IPS DF 6.9 (cell line): ENCODE data around the gene RPUSD1.

Source experiments
- DNase-seq: peaks from one replicate; pipeline ENCODE4 v3.0.0-alpha.2; 2013; ENCODE audit warnings: low read depth, low spot score
- H3K27ac ChIP-seq: one replicate; pipeline ENCODE4 v1.5.1; 2013; ENCODE audit warnings: low read length, control low read depth
- H3K27me3 ChIP-seq: 2 replicates; pipeline ENCODE4 v1.6.1; 2013; ENCODE audit warnings: mild to moderate bottlenecking, low read length; ENCODE audit not compliant: control insufficient read depth, insufficient read depth
- H3K36me3 ChIP-seq: 2 replicates; pipeline ENCODE4 v1.6.1; 2013; ENCODE audit warnings: low read length; ENCODE audit not compliant: control insufficient read depth, insufficient read depth
- H3K4me1 ChIP-seq: 2 replicates; pipeline ENCODE4 v1.6.1; 2013; ENCODE audit warnings: low read length; ENCODE audit not compliant: control insufficient read depth, insufficient read depth
- H3K4me3 ChIP-seq: 2 replicates; pipeline ENCODE4 v1.5.1; 2013; ENCODE audit warnings: mild to moderate bottlenecking, low read length
- H3K9me3 ChIP-seq: 2 replicates; pipeline ENCODE4 v1.6.1; 2013; ENCODE audit warnings: low read length, inconsistent platforms; ENCODE audit not compliant: control insufficient read depth, insufficient read depth
- WGBS: extraction: QIAGEN DNeasy Blood & Tissue Kit; methylation state at CpG from one replicate; pipeline ENCODE4 v1.1.7; 2013; ENCODE audit warnings: mixed read lengths, missing lambda C conversion rate; ENCODE audit not compliant: insufficient read length, insufficient coverage; 5-methylcytosine and 5-hydroxymethylcytosine counted together

Gene RPUSD1

GRCh38 chr16:736936-737481, 51.2 kb downstream of the RPUSD1 start:
- no peak overlapping the region for H3K27ac ChIP-seq
- peaks cover 14% of the 10 kb centered on the region; the same call in 1 of the 2 replicates for H3K36me3 ChIP-seq
- H3K4me3 ChIP-seq, result no peak overlapping the region
- no CpG with 5 or more reads among the region's 29 CpGs for WGBS
- no peaks in the 10 kb centered on the region for H3K27me3 ChIP-seq
- no peaks in the 10 kb centered on the region for H3K9me3 ChIP-seq
- no peaks in the 10 kb centered on the region for H3K4me1 ChIP-seq
- no peak for DNase-seq

GRCh38 chr16:735982-736453, 52.2 kb downstream of the RPUSD1 start:
- H3K4me1 ChIP-seq, result no peaks in the 10 kb centered on the region

GRCh38 chr16:734981-735881, 53.0 kb downstream of the RPUSD1 start:
- Histone ChIP-seq H3K4me1 (no peaks in the 10 kb centered on the region; the same call in 1 of the 2 replicates), H3K36me3 (peaks cover 14% of the 10 kb centered on the region; the same call in 1 of the 2 replicates), H3K27ac (no peak overlapping the region), H3K9me3 (no peaks in the 10 kb centered on the region), H3K4me3 (no peak overlapping the region), H3K27me3 (no peaks in the 10 kb centered on the region)
- DNase-seq, result no peak
- WGBS, result no CpG with 5 or more reads among the region's 25 CpGs

More at GRCh38 chr16:735982-736453, 52.2 kb downstream of the RPUSD1 start:
- Histone ChIP-seq H3K36me3 (peaks cover 14% of the 10 kb centered on the region; the same call in 1 of the 2 replicates), H3K27me3 (no peaks in the 10 kb centered on the region), H3K27ac (no peak overlapping the region), H3K4me3 (no peak overlapping the region), H3K9me3 (no peaks in the 10 kb centered on the region)
- WGBS, result no CpG with 5 or more reads among the region's 13 CpGs
- DNase-seq, result no peak
